CD4-positive, alpha-beta memory T cell (primary cell): Measurements from ENCODE around the gene NOP58. TPM values are rescaled to one million over a fixed set of nuclear protein-coding genes. Genes with fewer than 3 reads are reported as not detected.
"Not testable (repeated sequence)": the region's sequence is repeated elsewhere in the genome, so short reads cannot be mapped to it uniquely, and the experiment has no call there.

Source experiments
- CTCF ChIA-PET: fragments of 350-600 bp; sonication (Branson Sonifier 250); formaldehyde crosslinking; loops from one replicate; lab custom pipeline; 2021; ENCODE audit warnings: inconsistent platforms; ENCODE audit not compliant: partially characterized antibody; lab: Charles Lee
- POLR2A ChIA-PET: fragments of 350-600 bp; sonication (Branson Sonifier 250); formaldehyde crosslinking; loops from one replicate; lab custom pipeline; 2021; ENCODE audit not compliant: partially characterized antibody; lab: Charles Lee
- DNase-seq, 5 donors: peaks; one replicate each; pipeline versions ENCODE4 v3.0.0 to v3.0.0-alpha.2; 2020 to 2022; ENCODE audit warnings: mixed read lengths in 1 of 5
- H3K27ac ChIP-seq: one replicate; pipeline ENCODE4 v1.7.0; 2013; ENCODE audit warnings: low read depth, low read length
- H3K27me3 ChIP-seq: 2 replicates; pipeline ENCODE4 v1.7.0; 2013; ENCODE audit warnings: mild to moderate bottlenecking, low read length, moderate library complexity; ENCODE audit not compliant: insufficient read depth
- H3K36me3 ChIP-seq: 2 replicates; pipeline ENCODE4 v1.7.0; 2013; ENCODE audit warnings: mild to moderate bottlenecking, low read length, moderate library complexity; ENCODE audit not compliant: insufficient read depth
- H3K4me1 ChIP-seq: 2 replicates; pipeline ENCODE4 v1.7.0; 2013; ENCODE audit warnings: mild to moderate bottlenecking, low read length, moderate library complexity; ENCODE audit not compliant: insufficient read depth
- H3K4me3 ChIP-seq, 2 donors: one replicate each; pipeline ENCODE4 v1.7.0; 2013; ENCODE audit warnings: low read length in 2 of 2, mild to moderate bottlenecking in 1 of 2
- H3K9me3 ChIP-seq, 2 donors: one replicate each; pipeline ENCODE4 v1.7.0; 2013; ENCODE audit warnings: low read length in 2 of 2, control low read depth in 1 of 2; ENCODE audit not compliant: control insufficient read depth in 1 of 2
- H3K27ac Mint-ChIP-seq, 7 donors: one replicate each; pipeline ENCODE4 v1.8.0; 2020 to 2021; ENCODE audit warnings: mixed read lengths in 7 of 7, mild to moderate bottlenecking in 6 of 7, inconsistent platforms in 3 of 7, moderate library complexity in 3 of 7
- H3K27me3 Mint-ChIP-seq, 2 donors: one replicate each; pipeline ENCODE4 v1.8.0; 2020 to 2021; ENCODE audit warnings: mixed read lengths in 2 of 2
- H3K36me3 Mint-ChIP-seq, 2 donors: one replicate each; pipeline ENCODE4 v1.8.0; 2020 to 2021; ENCODE audit warnings: mixed read lengths in 2 of 2, inconsistent platforms in 1 of 2, mild to moderate bottlenecking in 1 of 2
- H3K4me1 Mint-ChIP-seq, 4 donors: one replicate each; pipeline ENCODE4 v1.8.0; 2020 to 2021; ENCODE audit warnings: mixed read lengths in 4 of 4, mild to moderate bottlenecking in 1 of 4
- H3K4me3 Mint-ChIP-seq, 8 donors: one replicate each; pipeline ENCODE4 v1.8.0; 2020 to 2021; ENCODE audit warnings: mixed read lengths in 8 of 8, mild to moderate bottlenecking in 7 of 8, moderate library complexity in 6 of 8, inconsistent platforms in 3 of 8
- H3K9me3 Mint-ChIP-seq, 8 donors: one replicate each; pipeline ENCODE4 v1.8.0; 2020 to 2021; ENCODE audit warnings: mixed read lengths in 8 of 8, mild to moderate bottlenecking in 5 of 8, inconsistent platforms in 3 of 8, moderate library complexity in 1 of 8
- intact Hi-C: fragments of 100-400 bp; cut with micrococcal nuclease; formaldehyde crosslinking; loops from one replicate; pipeline ENCODE4 v1.15.1; 2023
- polyA plus RNA-seq, 2 donors: library from polyadenylated mRNA; unstranded; fragments of 300-500 nt; fragmentation: Illumina TruSeq; gene quantifications; one replicate each; pipeline ENCODE4 v1.2.3, GENCODE V29; 2021
- total RNA-seq, 2 experiments: library from RNA; stranded (reverse); gene quantifications; one replicate each; pipeline ENCODE4 v1.2.3, GENCODE V29; 2021

The NOP58 gene
- total and polyA plus RNA-seq, 4 experiments from 2014 or later, result 90.6 to 123 (median 108) TPM

GRCh38 chr2:202320362-202320761, 54.8 kb downstream of the NOP58 start:
- POLR2A ChIA-PET, DNase-seq, H3K4me1 ChIP-seq, H3K4me1 Mint-ChIP-seq, H3K9me3 ChIP-seq, H3K4me3 Mint-ChIP-seq, H3K36me3 ChIP-seq, H3K4me3 ChIP-seq, intact Hi-C loops, H3K27me3 Mint-ChIP-seq, H3K27ac Mint-ChIP-seq, CTCF ChIA-PET, H3K27me3 ChIP-seq, H3K9me3 Mint-ChIP-seq, H3K27ac ChIP-seq: not testable (repeated sequence)
- peaks cover 37% of the 10 kb centered on the region in 2 donors for H3K36me3 Mint-ChIP-seq

DNA sequence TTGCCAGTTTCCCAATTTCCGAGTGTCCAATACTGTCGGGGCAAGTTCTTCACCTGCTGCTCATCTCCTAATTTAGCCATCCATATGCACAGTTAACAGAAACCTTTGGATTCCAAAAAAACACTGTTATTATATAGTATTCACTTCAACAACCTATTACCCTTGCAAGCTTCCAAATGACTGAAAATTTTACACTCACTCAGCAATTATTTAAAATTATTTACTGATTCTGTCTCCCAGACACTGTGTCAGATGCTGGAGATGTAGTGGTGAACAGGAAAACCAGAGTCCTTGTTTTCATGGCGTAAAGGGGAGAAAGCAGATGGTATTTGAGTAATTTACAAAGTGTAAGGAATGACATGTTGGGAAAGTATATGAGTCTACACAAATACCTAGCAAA, 56.9 kb downstream of the NOP58 start:
- Mint-ChIP-seq H3K27me3 (no peaks in the 10 kb centered on the region), H3K9me3 (no peaks in the 10 kb centered on the region)

DNA sequence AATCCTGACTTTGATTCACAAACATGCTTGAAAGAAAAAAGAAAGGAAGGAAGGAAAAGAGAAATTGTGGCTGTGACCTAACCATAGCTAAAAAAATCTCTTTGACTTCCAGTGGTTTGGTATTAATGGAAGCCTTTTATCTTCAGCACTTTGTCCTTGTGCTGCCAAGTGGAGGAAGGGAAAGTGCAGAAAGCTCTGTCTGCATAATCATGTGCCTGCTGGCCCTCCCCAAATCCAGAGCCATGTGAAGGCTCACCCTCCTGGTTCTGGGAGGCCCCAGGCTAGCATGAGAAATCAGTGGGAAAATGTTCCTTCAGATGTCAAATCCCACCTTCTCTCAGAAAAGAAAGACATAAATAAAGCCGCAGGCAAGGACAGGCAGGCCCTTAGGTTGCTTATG, 62.3 kb downstream of the NOP58 start:
- Mint-ChIP-seq H3K9me3 (no peaks in the 10 kb centered on the region), H3K4me1 (no peaks in the 10 kb centered on the region)
- no peak overlapping the region for H3K4me3 ChIP-seq

More for the DNA sequence above, 56.9 kb downstream of the NOP58 start:
- ChIA-PET POLR2A (no interaction called here), CTCF (interaction anchor here (1.0 kb wide), 1 partner anchor 11 kb away, joined by 3 read pairs; no protein-coding TSS in a partner anchor)
- Histone ChIP-seq H3K27me3 (no peaks in the 10 kb centered on the region), H3K4me1 (no peaks in the 10 kb centered on the region), H3K9me3 (no peaks in the 10 kb centered on the region), H3K27ac (no peak overlapping the region), H3K4me3 (no peak overlapping the region), H3K36me3 (peaks cover 6% of the 10 kb centered on the region)
- H3K4me1 Mint-ChIP-seq, result no peaks in the 10 kb centered on the region
- intact Hi-C loops, result no loop called here
- H3K27ac Mint-ChIP-seq, result no peak overlapping the region
- peaks cover 45 to 48% of the 10 kb centered on the region in 2 donors for H3K36me3 Mint-ChIP-seq
- no peak overlapping the region for H3K4me3 Mint-ChIP-seq
- no peak for DNase-seq

GRCh38 chr2:202335791-202336467, 70.4 kb downstream of the NOP58 start:
- CTCF ChIA-PET, result no interaction called here

More for the DNA sequence above, 62.3 kb downstream of the NOP58 start:
- ChIA-PET POLR2A (no interaction called here), CTCF (no interaction called here)
- Histone ChIP-seq H3K9me3 (no peaks in the 10 kb centered on the region), H3K27ac (no peak overlapping the region), H3K4me1 (no peaks in the 10 kb centered on the region), H3K27me3 (no peaks in the 10 kb centered on the region), H3K36me3 (no peaks in the 10 kb centered on the region)
- Mint-ChIP-seq H3K27ac (no peak overlapping the region), H3K27me3 (no peaks in the 10 kb centered on the region), H3K4me3 (no peak overlapping the region), H3K36me3 (peaks cover 28 to 32% of the 10 kb centered on the region in 2 donors)
- no peak for DNase-seq
- intact Hi-C loops, result no loop called here

GRCh38 chr2:202337151-202337550, 71.6 kb downstream of the NOP58 start:
- H3K27ac ChIP-seq, result no peak overlapping the region
- ChIA-PET CTCF (interaction anchor here (0.6 kb wide), 1 partner anchor 878 kb away, joined by 4 read pairs; no protein-coding TSS in a partner anchor), POLR2A (no interaction called here)
- Mint-ChIP-seq H3K9me3 (no peaks in the 10 kb centered on the region), H3K27ac (peak overlapping the region in 1 of 7 donors; percentile 35), H3K4me1 (no peaks in the 10 kb centered on the region), H3K4me3 (no peak overlapping the region), H3K27me3 (no peaks in the 10 kb centered on the region), H3K36me3 (no peaks in the 10 kb centered on the region)
- no peaks in the 10 kb centered on the region for H3K4me1 ChIP-seq
- no peaks in the 10 kb centered on the region for H3K36me3 ChIP-seq
- no peak overlapping the region for H3K4me3 ChIP-seq
- intact Hi-C loops, result no loop called here
- no peaks in the 10 kb centered on the region for H3K27me3 ChIP-seq
- no peaks in the 10 kb centered on the region for H3K9me3 ChIP-seq
- no peak for DNase-seq

More at GRCh38 chr2:202335791-202336467, 70.4 kb downstream of the NOP58 start:
- H3K4me3 Mint-ChIP-seq, result no peak overlapping the region
- intact Hi-C loops, result no loop called here
- no peaks in the 10 kb centered on the region for H3K36me3 Mint-ChIP-seq
- Histone ChIP-seq H3K27me3 (no peaks in the 10 kb centered on the region), H3K4me1 (no peaks in the 10 kb centered on the region), H3K27ac (no peak overlapping the region), H3K9me3 (no peaks in the 10 kb centered on the region), H3K36me3 (no peaks in the 10 kb centered on the region), H3K4me3 (no peak overlapping the region)
- H3K4me1 Mint-ChIP-seq, result no peaks in the 10 kb centered on the region
- no peaks in the 10 kb centered on the region for H3K9me3 Mint-ChIP-seq
- no peak overlapping the region for H3K27ac Mint-ChIP-seq
- DNase-seq, result no peak
- POLR2A ChIA-PET, result interaction anchor here (0.6 kb wide), 1 partner anchor 1418 kb away, joined by 3 read pairs; no protein-coding TSS in a partner anchor
- H3K27me3 Mint-ChIP-seq, result no peaks in the 10 kb centered on the region

DNA sequence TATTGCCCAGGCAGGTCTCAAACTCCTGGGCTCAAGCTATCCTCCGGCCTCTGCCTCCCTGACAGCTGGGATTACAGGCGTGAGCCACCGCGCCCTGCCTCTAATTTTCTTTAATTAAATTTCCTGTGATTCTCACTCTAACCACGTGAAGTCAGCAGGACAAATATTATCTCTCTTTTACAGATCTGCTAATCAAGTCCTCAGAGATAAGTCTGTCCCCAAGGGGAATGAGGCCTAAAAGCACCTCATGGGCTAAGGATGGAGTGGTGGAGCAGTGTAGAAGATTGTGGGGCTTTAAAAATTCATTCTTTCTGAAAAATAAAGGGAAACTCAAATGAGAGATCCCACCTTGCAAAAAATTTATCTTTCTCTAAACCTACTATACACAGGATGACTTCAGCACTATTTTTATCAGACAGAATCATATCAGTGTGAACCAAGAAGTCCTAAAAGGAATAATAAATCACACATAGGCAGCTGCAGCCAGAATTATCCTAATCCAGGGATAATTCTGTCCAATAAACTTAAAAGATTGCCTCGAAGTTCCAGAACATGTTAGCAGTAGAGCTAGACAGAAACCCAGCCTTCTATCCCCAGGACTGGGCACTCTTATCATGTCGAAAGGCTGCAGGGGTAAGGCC, 72.3 kb downstream of the NOP58 start:
- Mint-ChIP-seq H3K27me3 (no peaks in the 10 kb centered on the region), H3K9me3 (no peaks in the 10 kb centered on the region), H3K4me1 (no peaks in the 10 kb centered on the region), H3K27ac (no peak overlapping the region), H3K36me3 (no peaks in the 10 kb centered on the region), H3K4me3 (no peak overlapping the region)
- DNase-seq, result no peak
- no peak overlapping the region for H3K27ac ChIP-seq
- intact Hi-C loops, result no loop called here
- H3K4me1 ChIP-seq, result no peaks in the 10 kb centered on the region
- CTCF ChIA-PET, result no interaction called here
- no peaks in the 10 kb centered on the region for H3K36me3 ChIP-seq
- H3K4me3 ChIP-seq, result no peak overlapping the region
- POLR2A ChIA-PET, result no interaction called here
- H3K27me3 ChIP-seq, result no peaks in the 10 kb centered on the region
- no peaks in the 10 kb centered on the region for H3K9me3 ChIP-seq

GRCh38 chr2:202339071-202339870, 73.7 kb downstream of the NOP58 start:
- no peak overlapping the region for H3K4me3 Mint-ChIP-seq
- intact Hi-C loops, result no loop called here
- Histone ChIP-seq H3K36me3 (no peaks in the 10 kb centered on the region), H3K9me3 (no peaks in the 10 kb centered on the region), H3K4me3 (no peak overlapping the region), H3K27ac (no peak overlapping the region), H3K4me1 (no peaks in the 10 kb centered on the region), H3K27me3 (no peaks in the 10 kb centered on the region)
- no peak for DNase-seq
- POLR2A ChIA-PET, result no interaction called here
- no peaks in the 10 kb centered on the region for H3K9me3 Mint-ChIP-seq
- H3K4me1 Mint-ChIP-seq, result no peaks in the 10 kb centered on the region
- no peaks in the 10 kb centered on the region for H3K36me3 Mint-ChIP-seq
- CTCF ChIA-PET, result no interaction called here
- no peaks in the 10 kb centered on the region for H3K27me3 Mint-ChIP-seq
- H3K27ac Mint-ChIP-seq, result no peak overlapping the region
